Upper lobe of left lung (tissue), 4 donors: Measurements from ENCODE around the gene TCP11L1.
"Not testable (repeated sequence)": the region's sequence is repeated elsewhere in the genome, so short reads cannot be mapped to it uniquely, and the experiment has no call there.

ENCODE experiments used
- EP300 ChIP-seq, 4 donors: sonication (generic); formaldehyde crosslinking; IDR thresholded peaks; one replicate each; pipeline ENCODE4 v1.5.1; 2017; ENCODE audit warnings: antibody characterized with exemption in 4 of 4, control low read depth in 2 of 4
- POLR2A ChIP-seq, 4 donors: fragments of 450-650 bp; IDR thresholded peaks; one replicate each; pipeline ENCODE4 v1.5.1; 2016 to 2017; ENCODE audit warnings: antibody characterized with exemption in 4 of 4, mild to moderate bottlenecking in 2 of 4
- TF ChIP-seq, protein P1 (sequence below), 6 experiments: fragments of 450-650 bp in 4 of 6; fragments of 200-600 bp in 2 of 6; sonication (generic) in 2 of 6; IDR thresholded peaks; one replicate each; pipeline ENCODE4 v1.5.1; 2016 to 2019; ENCODE audit warnings: antibody characterized with exemption in 6 of 6

DNA sequence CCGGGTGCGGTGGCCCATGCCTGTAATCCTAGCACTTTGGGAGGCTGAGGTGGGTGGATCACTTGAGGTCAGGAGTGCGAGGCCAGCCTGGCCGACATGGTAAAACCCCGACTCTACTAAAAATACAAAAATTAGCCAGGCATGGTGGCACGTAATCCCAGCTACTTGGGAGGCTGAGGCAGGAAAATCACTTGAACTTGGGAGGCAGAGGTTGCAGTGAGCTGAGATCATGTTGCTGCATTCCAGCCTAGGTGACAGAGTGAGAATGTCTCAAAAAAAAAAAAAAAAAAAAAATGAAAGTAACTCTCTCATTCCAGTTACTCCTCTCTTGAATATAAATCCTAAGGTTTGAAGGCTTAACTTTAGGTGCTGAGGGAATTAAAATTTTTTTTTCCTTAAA lies 10.2 kb upstream of the TCP11L1 start:
- TF ChIP-seq, protein P1, sequence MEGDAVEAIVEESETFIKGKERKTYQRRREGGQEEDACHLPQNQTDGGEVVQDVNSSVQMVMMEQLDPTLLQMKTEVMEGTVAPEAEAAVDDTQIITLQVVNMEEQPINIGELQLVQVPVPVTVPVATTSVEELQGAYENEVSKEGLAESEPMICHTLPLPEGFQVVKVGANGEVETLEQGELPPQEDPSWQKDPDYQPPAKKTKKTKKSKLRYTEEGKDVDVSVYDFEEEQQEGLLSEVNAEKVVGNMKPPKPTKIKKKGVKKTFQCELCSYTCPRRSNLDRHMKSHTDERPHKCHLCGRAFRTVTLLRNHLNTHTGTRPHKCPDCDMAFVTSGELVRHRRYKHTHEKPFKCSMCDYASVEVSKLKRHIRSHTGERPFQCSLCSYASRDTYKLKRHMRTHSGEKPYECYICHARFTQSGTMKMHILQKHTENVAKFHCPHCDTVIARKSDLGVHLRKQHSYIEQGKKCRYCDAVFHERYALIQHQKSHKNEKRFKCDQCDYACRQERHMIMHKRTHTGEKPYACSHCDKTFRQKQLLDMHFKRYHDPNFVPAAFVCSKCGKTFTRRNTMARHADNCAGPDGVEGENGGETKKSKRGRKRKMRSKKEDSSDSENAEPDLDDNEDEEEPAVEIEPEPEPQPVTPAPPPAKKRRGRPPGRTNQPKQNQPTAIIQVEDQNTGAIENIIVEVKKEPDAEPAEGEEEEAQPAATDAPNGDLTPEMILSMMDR (IDR thresholded peaks at IDR 0.05), result not testable (repeated sequence)
- TF ChIP-seq POLR2A, EP300 (IDR thresholded peaks at IDR 0.05): not testable (repeated sequence)
